DMS53 treated with DMSO at 0.1 percent for 48 hours (cell line): ENCODE data around the gene ROS1.
"Not testable (repeated sequence)": the region's sequence is repeated elsewhere in the genome, so short reads cannot be mapped to it uniquely, and the experiment has no call there.

Source experiments
- DNase-seq: peaks from one replicate; lab custom pipeline; 2025; ENCODE audit not compliant: unreplicated experiment; lab: John Stamatoyannopoulos, UW

Gene ROS1

GRCh38 chr6:117425431-117426153 is at the start of gene ROS1:
Gene ROS1 (minus strand): TSS chr6:117425942. CDS start chr6:117425656, 286 bp downstream.
- DNase-seq: no peak

GRCh38 chr6:117473401-117473800 is 47.7 kb upstream of the ROS1 start:
- DNase-seq: no peak

- DNase-seq: no peak
These were observed 46.9 kb upstream of the ROS1 start for GRCh38 chr6:117472667-117473066.

GRCh38 chr6:117469791-117470190 is 44.0 kb upstream of the ROS1 start:
- no peak for DNase-seq

- DNase-seq: no peak
These were observed 43.6 kb upstream of the ROS1 start for GRCh38 chr6:117469356-117469755.

- DNase-seq: not testable (repeated sequence)
These were observed 42.8 kb upstream of the ROS1 start for GRCh38 chr6:117468527-117468926.

- no peak for DNase-seq
These were observed 42.1 kb upstream of the ROS1 start for GRCh38 chr6:117467876-117468275.

- DNase-seq: no peak
These were observed 39.9 kb upstream of the ROS1 start for GRCh38 chr6:117465691-117466090.

GRCh38 chr6:117464700-117465099 is 39.0 kb upstream of the ROS1 start:
- DNase-seq: no peak

GRCh38 chr6:117463762-117464665 is 38.3 kb upstream of the ROS1 start:
- DNase-seq: no peak

- DNase-seq: no peak
These were observed 33.6 kb upstream of the ROS1 start for GRCh38 chr6:117459204-117459944.

GRCh38 chr6:117456998-117457397 is 31.3 kb upstream of the ROS1 start:
- DNase-seq: no peak

- DNase-seq: no peak
These were observed 30.5 kb upstream of the ROS1 start for GRCh38 chr6:117456250-117456649.

- no peak for DNase-seq
These were observed 25.9 kb upstream of the ROS1 start for GRCh38 chr6:117451671-117452070.

- peak; percentile 28 for DNase-seq
These were observed 24.1 kb upstream of the ROS1 start for GRCh38 chr6:117449549-117450439.

GRCh38 chr6:117448732-117449485 is 23.2 kb upstream of the ROS1 start:
- DNase-seq: no peak

- no peak for DNase-seq
These were observed 22.3 kb upstream of the ROS1 start for GRCh38 chr6:117448011-117448410.

GRCh38 chr6:117446861-117447260 is 21.1 kb upstream of the ROS1 start:
- DNase-seq: no peak

GRCh38 chr6:117444600-117444999 is 18.9 kb upstream of the ROS1 start:
- DNase-seq: no peak

GRCh38 chr6:117442313-117442712 is 16.6 kb upstream of the ROS1 start:
- not testable (repeated sequence) for DNase-seq
